Measurements from ENCODE around the gene SPOP. TPM values are rescaled to one million over a fixed set of nuclear protein-coding genes. Genes with fewer than 3 reads are reported as not detected.
"Not testable (repeated sequence)": the region's sequence is repeated elsewhere in the genome, so short reads cannot be mapped to it uniquely, and the experiment has no call there.

Gene SPOP
- total RNA-seq, 4 donors from 2014 or later = 75.6 to 352 (median 95.3) TPM

- peaks cover 3 to 6% (median 5%) of the 10 kb centered on the region in 4 donors for H3K4me1 ChIP-seq
- H3K4me3 ChIP-seq = no peak overlapping the region
- DNase-seq = no peak
- H3K27me3 ChIP-seq = no peaks in the 10 kb centered on the region
- 80 to 100% methylated on average over 1 to 12 of the region's 12 CpGs for WGBS, 2 donors (ENCODE audit: low coverage in 1 of 2)
- TF ChIP-seq CTCF (IDR thresholded peaks at IDR 0.05) (no peak), POLR2A (IDR thresholded peaks at IDR 0.05) (no peak), EP300 (IDR thresholded peaks at IDR 0.05; ENCODE audit: low read depth) (no peak), POLR2AphosphoS5 (IDR thresholded peaks at IDR 0.05) (no peak)
- no peaks in the 10 kb centered on the region for H3K9me3 ChIP-seq
- intact Hi-C loops (cut with DNase I; ENCODE audit: low total_unique reads) = no loop called here
- in situ Hi-C loops (cut with MboI; ENCODE audit: low pct_ligation_motif_present in 1 of 4, low pct_unique_long_range_greater_than_20kb in 1 of 4, low sequenced_read_pairs in 3 of 4) = loop anchor here (10.0 to 25.0 kb wide), 6 partner anchors 57 to 436 kb away; partner anchors contain the start of genes DLX3 (in 1 of the 4) and NGFR (in 1 of the 4)
- no peak overlapping the region for H3K27ac ChIP-seq
- H3K36me3 ChIP-seq = no peaks in the 10 kb centered on the region
Measured at GRCh38 chr17:49551221-49552069, 126.5 kb downstream of the SPOP start.

DNA sequence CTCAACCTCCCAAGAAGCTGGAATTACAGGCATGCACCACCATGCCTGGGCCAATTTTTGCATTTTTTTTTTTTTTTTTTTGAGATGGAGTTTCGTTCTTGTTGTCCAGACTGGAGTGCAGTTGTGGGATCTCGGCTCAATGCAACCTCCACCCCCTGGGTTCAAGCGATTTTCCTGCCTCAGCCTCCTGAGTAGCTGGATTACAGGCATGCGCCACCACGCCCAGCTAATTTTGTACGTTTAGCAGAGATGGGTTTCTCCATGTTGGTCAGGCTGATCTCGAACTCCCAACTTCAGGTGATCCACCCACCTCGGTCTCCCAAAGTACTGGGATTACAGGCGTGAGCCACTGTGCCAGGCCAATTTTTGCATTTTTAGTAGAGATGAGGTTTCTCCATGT lies 127.1 kb downstream of the SPOP start:
- H3K36me3 ChIP-seq; H3K27me3 ChIP-seq; DNase-seq; intact Hi-C loops (cut with DNase I; ENCODE audit: low total_unique reads); H3K9me3 ChIP-seq; H3K4me3 ChIP-seq; H3K27ac ChIP-seq; H3K4me1 ChIP-seq: not testable (repeated sequence)
- in situ Hi-C loops (cut with MboI; ENCODE audit: low pct_ligation_motif_present in 1 of 4, low pct_unique_long_range_greater_than_20kb in 1 of 4, low sequenced_read_pairs in 3 of 4) = loop anchor here (10.0 to 25.0 kb wide), 6 partner anchors 56 to 437 kb away; partner anchors contain the start of genes DLX3 (in 1 of the 4) and NGFR (in 1 of the 4)
- 90 to 100% methylated on average over 1 to 9 of the region's 9 CpGs for WGBS, 2 donors (ENCODE audit: low coverage in 1 of 2)

GRCh38 chr17:49549691-49550678 lies 127.9 kb downstream of the SPOP start:
- intact Hi-C loops (cut with DNase I; ENCODE audit: low total_unique reads) = loop anchor here (2.0 kb wide), 1 partner anchor 53 kb away; no protein-coding TSS in a partner anchor
- H3K27me3 ChIP-seq = no peaks in the 10 kb centered on the region
- WGBS, 2 donors (ENCODE audit: low coverage in 1 of 2) = 62 to 90% methylated on average over 2 to 20 of the region's 20 CpGs
- no peak overlapping the region for H3K27ac ChIP-seq
- TF ChIP-seq CTCF (IDR thresholded peaks at IDR 0.05) (no peak), EP300 (IDR thresholded peaks at IDR 0.05; ENCODE audit: low read depth) (no peak), POLR2AphosphoS5 (IDR thresholded peaks at IDR 0.05) (no peak), POLR2A (IDR thresholded peaks at IDR 0.05) (no peak)
- H3K9me3 ChIP-seq = no peaks in the 10 kb centered on the region
- no peak for DNase-seq
- in situ Hi-C loops (cut with MboI; ENCODE audit: low pct_ligation_motif_present in 1 of 4, low pct_unique_long_range_greater_than_20kb in 1 of 4, low sequenced_read_pairs in 3 of 4) = loop anchor here (10.0 to 25.0 kb wide), 6 partner anchors 55 to 437 kb away; partner anchors contain the start of genes DLX3 (in 1 of the 4) and NGFR (in 1 of the 4)
- H3K4me3 ChIP-seq = no peak overlapping the region
- no peaks in the 10 kb centered on the region for H3K4me1 ChIP-seq
- H3K36me3 ChIP-seq = no peaks in the 10 kb centered on the region

DNA sequence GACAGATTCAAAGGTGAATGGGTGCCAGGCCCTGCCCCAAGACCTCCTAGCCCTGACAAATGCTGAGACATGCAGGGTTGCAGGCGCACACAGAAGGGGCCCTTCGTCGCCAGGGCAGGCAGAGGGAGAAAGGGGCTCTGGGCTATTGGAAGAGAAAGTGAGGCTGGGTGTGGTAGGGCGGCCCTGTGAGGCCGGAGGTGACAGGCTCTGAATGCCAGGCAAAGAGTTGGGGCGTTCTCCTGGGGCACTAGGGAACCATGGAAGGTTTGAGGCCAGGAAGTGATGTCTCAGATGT lies 128.6 kb downstream of the SPOP start:
- Histone ChIP-seq H3K27ac (no peak overlapping the region), H3K9me3 (no peaks in the 10 kb centered on the region), H3K27me3 (no peaks in the 10 kb centered on the region), H3K4me1 (no peaks in the 10 kb centered on the region), H3K4me3 (no peak overlapping the region), H3K36me3 (no peaks in the 10 kb centered on the region)
- DNase-seq = no peak
- 80 to 92% methylated on average over 1 to 6 of the region's 6 CpGs for WGBS, 2 donors (ENCODE audit: low coverage in 1 of 2)
- intact Hi-C loops (cut with DNase I; ENCODE audit: low total_unique reads) (loop anchor here (2.0 kb wide), 1 partner anchor 52 kb away; no protein-coding TSS in a partner anchor), in situ Hi-C loops (cut with MboI; ENCODE audit: low pct_ligation_motif_present in 1 of 4, low pct_unique_long_range_greater_than_20kb in 1 of 4, low sequenced_read_pairs in 3 of 4) (no loop called here)
- TF ChIP-seq CTCF (IDR thresholded peaks at IDR 0.05) (no peak), POLR2AphosphoS5 (IDR thresholded peaks at IDR 0.05) (no peak), POLR2A (IDR thresholded peaks at IDR 0.05) (no peak), EP300 (IDR thresholded peaks at IDR 0.05; ENCODE audit: low read depth) (no peak)

Other genes with a start within 250 kb of the SPOP start
- gene NGFR, start 182.8 kb downstream of the SPOP start, total RNA-seq = 10 to 100 TPM in 2 of 4 donors, 1 to 10 TPM in 2; 3.3 to 19.8 (median 8.2) TPM
- gene NXPH3, start 102.2 kb downstream of the SPOP start, total RNA-seq = 1 to 10 TPM in 2 of 4 donors, under 1 TPM in 2; 0.20 to 4.6 (median 2.6) TPM
- 10 to 100 TPM; 23.5 to 73.3 (median 56.2) TPM for gene SLC35B1, start 29.9 kb upstream of the SPOP start, total RNA-seq
- gene FAM117A, start 86.0 kb upstream of the SPOP start, total RNA-seq = 10 to 100 TPM in 2 of 4 donors, 1 to 10 TPM in 2; 8.6 to 14.6 (median 10.7) TPM
- gene KAT7, start 110.6 kb upstream of the SPOP start, total RNA-seq = 10 to 100 TPM; 21.3 to 54.2 (median 32.8) TPM
- not detected for gene TAC4, start 170.0 kb upstream of the SPOP start, total RNA-seq